ENCODE results near the gene PIK3R1.

Gene PIK3R1

DNA sequence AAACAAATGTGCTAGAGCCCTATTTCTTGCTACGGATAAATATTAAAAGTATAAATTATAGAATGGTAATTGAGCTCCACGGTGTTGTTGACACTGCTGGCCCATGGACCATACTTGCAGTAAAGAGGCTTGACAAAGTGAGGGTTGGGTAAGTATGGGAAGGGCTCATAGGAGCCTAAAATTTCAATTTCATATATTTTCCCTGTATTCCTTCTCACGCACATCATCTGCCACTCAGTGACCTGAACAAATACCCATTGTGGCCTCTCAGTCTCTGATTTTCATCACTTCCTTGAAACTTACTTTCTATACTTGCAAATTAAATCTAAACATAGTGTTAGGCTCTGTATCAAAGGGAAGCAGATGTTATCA lies 116.5 kb downstream of the PIK3R1 start:
- DNase-seq: no peak

GRCh38 chr5:68332556-68332955 lies 117.0 kb downstream of the PIK3R1 start:
- DNase-seq: no peak

GRCh38 chr5:68333649-68334552 lies 118.3 kb downstream of the PIK3R1 start:
- no peak for DNase-seq

DNA sequence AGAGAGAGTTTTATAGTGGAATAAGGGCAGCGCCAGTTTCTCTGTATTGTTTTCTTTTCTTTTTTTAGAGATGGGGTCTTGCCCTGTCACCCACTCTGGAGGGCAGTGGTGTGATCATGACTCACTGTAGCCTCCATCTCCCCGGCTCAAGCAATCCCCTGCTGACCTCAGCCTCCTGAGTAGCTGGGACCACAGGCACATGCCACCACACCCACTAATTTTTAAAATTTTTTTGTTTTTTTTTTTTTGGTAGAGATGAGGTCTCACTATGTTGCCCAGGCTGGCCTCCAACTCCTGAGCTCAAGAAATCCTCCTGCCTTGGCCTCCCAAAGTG lies 119.0 kb downstream of the PIK3R1 start:
- no peak for DNase-seq

GRCh38 chr5:68335075-68335474 lies 119.5 kb downstream of the PIK3R1 start:
- DNase-seq: no peak

- DNase-seq: no peak
Measured at GRCh38 chr5:68336200-68336599, 120.6 kb downstream of the PIK3R1 start.

DNA sequence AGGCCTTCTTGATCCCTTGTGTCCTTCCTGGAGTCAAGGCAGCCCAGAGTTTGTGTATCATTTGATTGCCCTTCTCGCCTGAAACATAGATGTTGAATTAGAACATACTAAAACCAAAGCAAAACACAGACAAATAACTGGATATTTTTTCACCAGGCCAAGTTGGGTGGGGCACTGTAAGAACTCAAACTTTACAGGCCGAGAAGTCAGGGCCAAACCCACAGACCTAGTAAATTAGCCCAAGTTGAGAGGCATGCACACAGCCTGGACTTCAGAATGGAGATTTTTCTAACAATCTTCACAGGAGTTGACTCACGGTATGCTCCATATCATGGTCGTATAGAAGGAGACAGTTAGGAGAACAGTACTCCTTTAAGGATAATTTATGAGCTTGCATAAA lies 121.7 kb downstream of the PIK3R1 start:
- DNase-seq: no peak

GRCh38 chr5:68339921-68340321 lies 124.4 kb downstream of the PIK3R1 start:
- no peak for DNase-seq

- no peak for DNase-seq
Measured at GRCh38 chr5:68341006-68341405, 125.5 kb downstream of the PIK3R1 start.

DNA sequence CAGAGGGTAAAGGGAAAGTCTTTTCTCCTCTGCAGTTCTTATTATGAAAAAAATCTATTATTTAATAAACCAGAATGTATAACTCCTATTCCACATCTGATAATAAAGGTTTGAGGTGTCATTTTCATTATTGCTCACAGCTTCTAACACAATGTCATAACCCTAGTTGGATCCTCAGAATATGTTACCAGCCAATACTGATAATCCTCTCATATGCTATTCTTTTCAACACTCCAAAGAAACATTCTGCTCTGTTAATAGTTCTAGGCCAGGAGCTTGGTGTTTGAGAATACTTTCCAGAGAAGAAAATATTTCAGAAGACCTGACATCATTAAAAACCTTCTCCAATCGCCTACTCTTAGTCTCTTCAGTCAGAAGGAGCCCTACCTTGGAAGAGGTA lies 127.1 kb downstream of the PIK3R1 start:
- no peak for DNase-seq

DNA sequence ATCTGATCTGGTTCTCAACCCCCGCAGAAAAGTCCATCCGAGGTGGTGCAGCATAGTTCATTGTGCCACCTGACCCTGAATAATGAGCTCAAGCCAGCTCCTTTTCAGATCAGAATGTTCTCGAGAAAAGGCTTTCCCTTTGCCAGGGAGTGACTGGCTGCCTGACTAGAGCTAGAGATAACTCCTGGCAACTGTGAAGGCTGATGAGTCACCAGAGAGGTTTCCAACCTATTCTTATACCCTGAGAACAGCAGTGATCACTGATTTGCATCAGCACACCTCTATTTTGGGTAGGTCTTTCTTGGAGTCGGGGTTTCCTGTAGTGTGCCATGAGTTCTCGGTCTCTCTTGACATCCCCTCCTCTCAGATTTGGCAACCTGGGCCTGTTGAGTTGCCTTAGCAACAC lies 127.9 kb downstream of the PIK3R1 start:
- DNase-seq: no peak

- DNase-seq: no peak
Measured at GRCh38 chr5:68344447-68345111, 129.0 kb downstream of the PIK3R1 start.

- no peak for DNase-seq
Measured at GRCh38 chr5:68345171-68345570, 129.6 kb downstream of the PIK3R1 start.

DNA sequence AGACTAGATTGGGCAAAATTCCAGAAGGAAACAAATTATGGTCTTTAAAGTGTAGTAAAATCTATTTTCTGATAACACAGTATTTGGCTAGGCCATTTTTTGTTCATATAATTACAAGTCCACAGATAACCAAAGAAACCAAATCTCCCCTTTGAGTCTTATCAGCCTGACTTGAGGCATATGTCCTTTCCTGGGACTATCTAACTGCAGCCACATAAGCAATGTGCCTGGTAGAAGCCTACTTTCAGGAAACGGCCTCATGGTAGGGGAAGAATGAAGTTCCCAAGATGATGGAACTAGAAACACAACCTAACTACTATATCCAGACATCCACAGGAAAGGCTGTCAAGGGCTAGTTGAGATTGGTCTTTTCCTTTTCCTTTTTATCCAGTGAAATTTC lies 130.0 kb downstream of the PIK3R1 start:
- no peak for DNase-seq

- no peak for DNase-seq
Measured at GRCh38 chr5:68347536-68347935, 132.0 kb downstream of the PIK3R1 start.

GRCh38 chr5:68348447-68349222 lies 133.1 kb downstream of the PIK3R1 start:
- DNase-seq: no peak

- no peak for DNase-seq
Measured at GRCh38 chr5:68350176-68350575, 134.6 kb downstream of the PIK3R1 start.

All from activated CD4-positive, CD25-positive, alpha-beta regulatory T cell (primary cell).